ENCODE data around the gene RBL1. TPM values are rescaled to one million over a fixed set of nuclear protein-coding genes. Genes with fewer than 3 reads are reported as not detected.

RBL1 gene
- total RNA-seq, 1 donor from 2014 or later, result 25.7 TPM

GRCh38 chr20:36951979-36952738 is 143.6 kb downstream of the RBL1 start:
- FAIRE-seq (no peak), DNase-seq (ENCODE audit: low spot score in 2 of 2) (no peak)

GRCh38 chr20:36951198-36951978 is 144.4 kb downstream of the RBL1 start, which contains the start of gene SAMHD1:
Gene SAMHD1, minus strand, starts transcription at chr20:36951708. Its CDS starts 65 bp downstream, at chr20:36951643.
- no peak for FAIRE-seq
- peak; percentile 91 to 97 for DNase-seq (ENCODE audit: low spot score in 2 of 2)

GRCh38 chr20:36950414-36951197 is 145.2 kb downstream of the RBL1 start:
- FAIRE-seq, result no peak

More at GRCh38 chr20:36950414-36951197, 145.2 kb downstream of the RBL1 start:
- no peak for DNase-seq (ENCODE audit: low spot score in 2 of 2)

Small RNA genes within 50 kb of the gene (small RNA-seq; reads per million reads assigned to genes)
- not detected for gene RPS3AP3

Other genes starting within 250 kb of the RBL1 start
- gene TLDC2, start 219.9 kb downstream of the RBL1 start, total RNA-seq, result under 0.01 TPM
- 48.5 TPM for gene SAMHD1, start 144.3 kb downstream of the RBL1 start, total RNA-seq
- gene RPN2, start 83.3 kb upstream of the RBL1 start, total RNA-seq, result 123 TPM
- gene MROH8, start 83.6 kb upstream of the RBL1 start, total RNA-seq, result 5.3 TPM
- not detected for gene GHRH, start 165.8 kb upstream of the RBL1 start, total RNA-seq
- gene MANBAL, start 193.7 kb upstream of the RBL1 start, total RNA-seq, result 14.7 TPM

Measured in frontal cortex (tissue), 4 donors.